Neuronal stem cell (in vitro differentiated cells): ENCODE data around the gene C5orf58. TPM values are rescaled to one million over a fixed set of nuclear protein-coding genes. Genes with fewer than 3 reads are reported as not detected.
A peak's percentile ranks its signal among the peaks of the same experiment; 100 is the strongest.

Source experiments
- DNase-seq: peaks from one replicate; pipeline ENCODE4 v3.0.0-alpha.2; 2013; ENCODE audit warnings: low spot score
- H2AFZ ChIP-seq: one replicate; pipeline ENCODE4 v1.6.1; 2013; ENCODE audit warnings: mild to moderate bottlenecking, low read length, inconsistent platforms
- H2AK5ac ChIP-seq: 2 replicates; pipeline ENCODE4 v1.6.1; 2013; ENCODE audit warnings: low read depth, mild to moderate bottlenecking, inconsistent platforms, low read length, moderate library complexity, mixed read lengths
- H2BK120ac ChIP-seq: 2 replicates; pipeline ENCODE4 v1.6.1; 2013; ENCODE audit warnings: low read depth, mild to moderate bottlenecking, inconsistent platforms, low read length, moderate library complexity, mixed read lengths
- H2BK12ac ChIP-seq: one replicate; pipeline ENCODE4 v1.6.1; 2013; ENCODE audit warnings: low read length, inconsistent platforms
- H2BK15ac ChIP-seq: 2 replicates; pipeline ENCODE4 v1.6.1; 2013; ENCODE audit warnings: mild to moderate bottlenecking, low read length, inconsistent platforms, mixed read lengths
- H2BK5ac ChIP-seq: one replicate; pipeline ENCODE4 v1.6.1; 2013; ENCODE audit warnings: inconsistent platforms, mild to moderate bottlenecking, low read length, moderate library complexity
- H3K14ac ChIP-seq: one replicate; pipeline ENCODE4 v1.6.1; 2013; ENCODE audit warnings: low read length, inconsistent platforms
- H3K18ac ChIP-seq: 2 replicates; pipeline ENCODE4 v1.6.1; 2013; ENCODE audit warnings: low read length, inconsistent platforms
- H3K23ac ChIP-seq: 2 replicates; pipeline ENCODE4 v1.6.1; 2013; ENCODE audit warnings: low read depth, mild to moderate bottlenecking, mixed read lengths, low read length, inconsistent platforms; ENCODE audit not compliant: poor library complexity
- H3K27ac ChIP-seq: replicated peaks from 3 replicates; pipeline ENCODE4 v1.5.1; 2013; ENCODE audit warnings: low read length, inconsistent platforms
- H3K27me3 ChIP-seq, 3 experiments: 2 replicates each; pipeline ENCODE4 v1.6.1; 2013; ENCODE audit warnings: low read length in 3 of 3, mild to moderate bottlenecking in 2 of 3, inconsistent platforms in 1 of 3, low read depth in 1 of 3, mixed read lengths in 1 of 3, moderate library complexity in 1 of 3; ENCODE audit not compliant: control insufficient read depth in 3 of 3, insufficient read depth in 3 of 3
- H3K36me3 ChIP-seq, 2 donors: replicated peaks in 1 of 2; 2 replicates each; pipeline ENCODE4 v1.6.1; 2013; ENCODE audit warnings: low read length in 2 of 2; ENCODE audit not compliant: control insufficient read depth in 2 of 2, insufficient read depth in 2 of 2
- H3K4ac ChIP-seq: 2 replicates; pipeline ENCODE4 v1.6.1; 2013; ENCODE audit warnings: inconsistent platforms, mild to moderate bottlenecking, low read length, moderate library complexity
- H3K4me1 ChIP-seq, 2 donors: 1 replicate in 1 of 2; 2 replicates in 1 of 2; pipeline ENCODE4 v1.6.1; 2013; ENCODE audit warnings: low read length in 2 of 2, low read depth in 1 of 2; ENCODE audit not compliant: control insufficient read depth in 2 of 2, insufficient read depth in 1 of 2
- H3K4me2 ChIP-seq: one replicate; pipeline ENCODE4 v1.6.1; 2013; ENCODE audit warnings: mild to moderate bottlenecking, low read length, inconsistent platforms; ENCODE audit not compliant: insufficient read depth, poor library complexity, severe bottlenecking
- H3K4me3 ChIP-seq, 2 donors: 2 replicates each; pipeline ENCODE4 v1.5.1; 2013; ENCODE audit warnings: low read length in 2 of 2, mild to moderate bottlenecking in 2 of 2, inconsistent platforms in 1 of 2, moderate library complexity in 1 of 2
- H3K79me1 ChIP-seq: one replicate; pipeline ENCODE4 v1.6.1; 2013; ENCODE audit warnings: low read depth, mild to moderate bottlenecking, inconsistent platforms, low read length, moderate library complexity
- H3K9ac ChIP-seq: one replicate; pipeline ENCODE4 v1.6.1; 2013; ENCODE audit warnings: mild to moderate bottlenecking, low read depth, low read length, inconsistent platforms; ENCODE audit not compliant: poor library complexity
- H3K9me3 ChIP-seq, 2 donors: replicated peaks in 1 of 2; 2 replicates each; pipeline versions ENCODE3 to v1.6.1; 2013; ENCODE audit warnings: low read length in 2 of 2, mild to moderate bottlenecking in 2 of 2, inconsistent platforms in 1 of 2, low read depth in 1 of 2, mixed read lengths in 1 of 2, moderate library complexity in 1 of 2; ENCODE audit not compliant: control insufficient read depth in 2 of 2, insufficient read depth in 1 of 2
- H4K8ac ChIP-seq: one replicate; pipeline ENCODE4 v1.6.1; 2013; ENCODE audit warnings: low read depth, mild to moderate bottlenecking, inconsistent platforms, low read length, moderate library complexity
- H4K91ac ChIP-seq: one replicate; pipeline ENCODE4 v1.6.1; 2013; ENCODE audit warnings: low read length, low read depth, mild to moderate bottlenecking, inconsistent platforms; ENCODE audit not compliant: poor library complexity
- WGBS, 2 donors: extraction: QIAGEN DNeasy Blood & Tissue Kit; methylation state at CpG; one replicate each; pipeline ENCODE4 v1.1.7; 2013; ENCODE audit warnings: missing lambda C conversion rate in 2 of 2, mixed read lengths in 1 of 2; ENCODE audit not compliant: insufficient read length in 2 of 2, insufficient replicate concordance in 1 of 2; ENCODE audit errors: extremely low coverage in 2 of 2; 5-methylcytosine and 5-hydroxymethylcytosine counted together
- polyA plus RNA-seq, 2 experiments: library from polyadenylated mRNA; stranded (reverse); fragments of 200-250 nt; gene quantifications; one replicate each; pipeline ENCODE4 v1.2.3, GENCODE V29; 2013

C5orf58 gene, protein sequence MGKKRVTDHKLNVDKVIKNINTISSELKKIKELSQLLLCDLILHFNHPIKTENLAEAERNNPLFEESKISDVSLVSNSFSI
- 0.24 TPM for polyA plus RNA-seq (2013, experiment 1 of 2)
- 0.40 TPM for polyA plus RNA-seq (2013, experiment 2 of 2)

DNA sequence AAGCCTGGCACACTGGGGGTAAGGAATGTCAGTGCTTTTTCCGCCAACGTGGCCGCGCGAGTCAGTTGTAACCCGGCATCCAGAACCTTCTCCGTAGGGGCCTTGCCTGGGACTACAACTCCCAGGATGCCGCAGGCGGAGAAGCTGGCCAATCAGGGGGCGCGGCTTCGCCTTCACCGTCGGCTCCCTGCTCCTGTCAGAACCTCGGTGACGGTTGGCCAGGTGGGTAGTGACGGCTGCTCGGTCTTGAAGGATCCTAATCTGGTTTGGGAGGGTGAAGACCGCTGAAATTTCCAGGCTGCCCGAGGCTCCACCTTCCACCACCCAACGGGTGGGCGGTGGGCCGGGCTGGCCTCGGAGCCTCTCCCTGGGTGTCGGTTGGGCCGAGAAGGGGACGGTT is at the start of gene C5orf58:
C5orf58 (plus strand) TSS at position 200 of the 400 bp plus-strand sequence. CDS start 1,992 bp downstream, outside the sequence.
- Histone ChIP-seq H3K18ac (peak within 1 kb of the TSS; percentile 84), H2BK15ac (peak within 1 kb of the TSS; percentile 93), H3K23ac (no peak within 1 kb of the TSS), H2BK120ac (peak within 1 kb of the TSS; percentile 89), H3K4me3 (no peak within 1 kb of the TSS), H3K36me3 (no peaks in the 10 kb centered on the region), H2BK12ac (no peak within 1 kb of the TSS), H4K8ac (no peak within 1 kb of the TSS), H2AK5ac (peak within 1 kb of the TSS; percentile 94), H2BK5ac (peak within 1 kb of the TSS; percentile 66), H3K9me3 (peaks cover 0 to 3% of the 10 kb centered on the region in 2 donors), H3K9ac (no peak within 1 kb of the TSS), H3K4ac (no peak within 1 kb of the TSS), H3K27ac (no peak within 1 kb of the TSS), H2AFZ (no peak within 1 kb of the TSS), H3K4me2 (no peak within 1 kb of the TSS), H3K27me3 (no peaks in the 10 kb centered on the region), H3K4me1 (peaks cover 0 to 5% of the 10 kb centered on the region in 2 donors), H4K91ac (no peak within 1 kb of the TSS), H3K79me1 (no peaks in the 10 kb centered on the region), H3K14ac (peak within 1 kb of the TSS; percentile 82)
- WGBS, 2 donors: no CpG with 5 or more reads among the region's 27 CpGs
- DNase-seq: no peak

- WGBS, 2 donors: no CpG with 5 or more reads among the region's 12 CpGs
- Histone ChIP-seq H3K9ac (no peak overlapping the region), H2BK5ac (no peak overlapping the region), H3K79me1 (no peaks in the 10 kb centered on the region), H3K36me3 (no peaks in the 10 kb centered on the region), H3K18ac (no peak overlapping the region), H2AFZ (no peak overlapping the region), H3K27me3 (no peaks in the 10 kb centered on the region), H3K4me3 (no peak overlapping the region), H3K9me3 (no peaks in the 10 kb centered on the region), H4K91ac (no peak overlapping the region), H3K4me2 (no peak overlapping the region), H2BK120ac (no peak overlapping the region), H3K4ac (no peak overlapping the region), H3K14ac (no peak overlapping the region), H3K27ac (no peak overlapping the region), H4K8ac (no peak overlapping the region), H2BK15ac (peak overlapping the region; percentile 2), H2AK5ac (no peak overlapping the region), H3K23ac (no peak overlapping the region), H2BK12ac (no peak overlapping the region), H3K4me1 (peaks cover 0 to 12% of the 10 kb centered on the region in 2 donors)
- DNase-seq: peak; percentile 69
Measured at GRCh38 chr5:170183816-170184687, 48.7 kb upstream of the C5orf58 start.

- Histone ChIP-seq H3K4me1 (peaks cover 0 to 12% of the 10 kb centered on the region in 2 donors), H3K14ac (no peak overlapping the region), H2AFZ (no peak overlapping the region), H3K18ac (no peak overlapping the region), H3K27me3 (no peaks in the 10 kb centered on the region), H3K23ac (no peak overlapping the region), H2BK15ac (no peak overlapping the region), H3K9ac (no peak overlapping the region), H2BK5ac (no peak overlapping the region), H2AK5ac (no peak overlapping the region), H3K4me2 (no peak overlapping the region), H3K27ac (no peak overlapping the region), H3K36me3 (no peaks in the 10 kb centered on the region), H4K91ac (no peak overlapping the region), H3K79me1 (no peaks in the 10 kb centered on the region), H3K4ac (no peak overlapping the region), H3K9me3 (no peaks in the 10 kb centered on the region), H2BK120ac (no peak overlapping the region), H4K8ac (no peak overlapping the region), H3K4me3 (no peak overlapping the region), H2BK12ac (no peak overlapping the region)
- DNase-seq: no peak
- no CpG with 5 or more reads among the region's 4 CpGs for WGBS, 2 donors
Measured at GRCh38 chr5:170184737-170185136, 48.0 kb upstream of the C5orf58 start.

DNA sequence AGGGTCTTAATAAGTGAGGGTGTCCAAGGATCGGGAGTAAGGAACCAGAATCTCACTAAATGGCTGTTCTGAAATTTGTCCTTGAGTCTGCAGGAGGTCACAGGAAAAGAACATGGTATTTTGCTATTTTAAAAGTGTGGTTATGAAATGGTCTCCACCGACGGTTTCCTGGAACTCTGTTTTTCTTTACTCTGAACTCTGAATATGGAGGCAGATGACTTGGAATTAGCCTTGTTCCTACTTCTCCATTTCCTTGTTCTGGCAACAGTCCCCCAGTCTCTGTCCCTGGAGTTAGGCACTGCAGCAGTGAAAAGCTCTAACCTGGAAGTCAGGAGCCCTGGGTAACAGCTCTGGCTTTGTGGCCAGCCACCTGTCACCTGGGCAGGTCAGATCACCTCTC is 46.6 kb upstream of the C5orf58 start:
- no peak overlapping the region for H3K4me2 ChIP-seq
- no peaks in the 10 kb centered on the region for H3K27me3 ChIP-seq
- H2AFZ ChIP-seq: no peak overlapping the region
- no peak overlapping the region for H2BK12ac ChIP-seq
- no CpG with 5 or more reads among the region's 3 CpGs for whole genome bisulfite sequencing, 2 donors
- H3K4ac ChIP-seq: no peak overlapping the region
- no peak overlapping the region for H2BK5ac ChIP-seq
- peaks cover 0 to 13% of the 10 kb centered on the region in 2 donors for H3K4me1 ChIP-seq
- no peak overlapping the region for H3K23ac ChIP-seq
- no peak overlapping the region for H3K9ac ChIP-seq
- no peak overlapping the region for H4K91ac ChIP-seq
- no peak overlapping the region for H3K4me3 ChIP-seq
- no peak overlapping the region for H3K18ac ChIP-seq
- H2AK5ac ChIP-seq: no peak overlapping the region
- H3K79me1 ChIP-seq: no peaks in the 10 kb centered on the region
- no peaks in the 10 kb centered on the region for H3K36me3 ChIP-seq
- H2BK15ac ChIP-seq: no peak overlapping the region
- H2BK120ac ChIP-seq: no peak overlapping the region
- no peaks in the 10 kb centered on the region for H3K9me3 ChIP-seq
- H3K14ac ChIP-seq: no peak overlapping the region
- no peak overlapping the region for H3K27ac ChIP-seq
- no peak overlapping the region for H4K8ac ChIP-seq
- DNase-seq: no peak
